ENCODE measurements around the gene EIF4EBP2.

EIF4EBP2 gene

DNA sequence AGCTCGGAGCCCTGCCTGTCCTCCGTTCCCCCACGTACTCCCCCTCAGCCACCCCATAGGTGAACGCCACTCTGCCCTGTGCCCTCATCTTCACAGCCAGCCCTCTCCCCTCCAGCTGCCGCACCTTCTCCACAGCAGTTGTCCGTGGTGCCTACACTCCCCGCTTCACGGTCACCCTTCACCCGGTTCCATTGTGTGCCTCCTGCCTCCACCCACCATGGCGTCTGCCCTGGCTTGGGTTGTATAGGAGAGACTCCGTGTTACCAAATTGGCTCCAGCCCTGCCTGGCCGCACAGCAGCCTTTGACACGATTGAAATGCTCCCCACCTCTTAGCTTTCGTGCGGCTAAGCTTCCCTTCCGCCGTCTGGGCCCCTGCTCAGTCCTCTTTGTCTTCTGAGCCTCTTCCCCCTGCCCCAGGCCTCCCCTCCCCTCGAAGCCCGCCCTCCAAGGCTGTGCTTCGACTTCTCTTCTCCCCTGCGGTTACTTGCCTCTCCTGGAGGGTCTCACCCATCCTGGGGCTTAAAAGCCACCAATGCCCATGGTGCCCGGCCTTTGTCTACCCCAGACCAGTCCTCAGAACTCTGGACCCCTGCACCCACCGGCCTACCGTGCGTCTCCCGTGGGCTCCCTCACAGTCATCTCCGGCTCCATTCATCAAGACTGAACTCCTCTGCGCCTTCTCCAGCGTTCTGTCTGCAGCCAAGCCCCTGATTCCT, 56.0 kb downstream of the EIF4EBP2 start:
- DNase-seq (ENCODE audit: low read depth) = no peak
- no peak overlapping the region for H3K4me3 ChIP-seq (ENCODE audit: low read depth, low read length)
- TF ChIP-seq, protein P1, sequence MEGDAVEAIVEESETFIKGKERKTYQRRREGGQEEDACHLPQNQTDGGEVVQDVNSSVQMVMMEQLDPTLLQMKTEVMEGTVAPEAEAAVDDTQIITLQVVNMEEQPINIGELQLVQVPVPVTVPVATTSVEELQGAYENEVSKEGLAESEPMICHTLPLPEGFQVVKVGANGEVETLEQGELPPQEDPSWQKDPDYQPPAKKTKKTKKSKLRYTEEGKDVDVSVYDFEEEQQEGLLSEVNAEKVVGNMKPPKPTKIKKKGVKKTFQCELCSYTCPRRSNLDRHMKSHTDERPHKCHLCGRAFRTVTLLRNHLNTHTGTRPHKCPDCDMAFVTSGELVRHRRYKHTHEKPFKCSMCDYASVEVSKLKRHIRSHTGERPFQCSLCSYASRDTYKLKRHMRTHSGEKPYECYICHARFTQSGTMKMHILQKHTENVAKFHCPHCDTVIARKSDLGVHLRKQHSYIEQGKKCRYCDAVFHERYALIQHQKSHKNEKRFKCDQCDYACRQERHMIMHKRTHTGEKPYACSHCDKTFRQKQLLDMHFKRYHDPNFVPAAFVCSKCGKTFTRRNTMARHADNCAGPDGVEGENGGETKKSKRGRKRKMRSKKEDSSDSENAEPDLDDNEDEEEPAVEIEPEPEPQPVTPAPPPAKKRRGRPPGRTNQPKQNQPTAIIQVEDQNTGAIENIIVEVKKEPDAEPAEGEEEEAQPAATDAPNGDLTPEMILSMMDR (IDR thresholded peaks at IDR 0.05; ENCODE audit: insufficient read depth, low read depth, low read length, missing control alignments) = no peak

DNA sequence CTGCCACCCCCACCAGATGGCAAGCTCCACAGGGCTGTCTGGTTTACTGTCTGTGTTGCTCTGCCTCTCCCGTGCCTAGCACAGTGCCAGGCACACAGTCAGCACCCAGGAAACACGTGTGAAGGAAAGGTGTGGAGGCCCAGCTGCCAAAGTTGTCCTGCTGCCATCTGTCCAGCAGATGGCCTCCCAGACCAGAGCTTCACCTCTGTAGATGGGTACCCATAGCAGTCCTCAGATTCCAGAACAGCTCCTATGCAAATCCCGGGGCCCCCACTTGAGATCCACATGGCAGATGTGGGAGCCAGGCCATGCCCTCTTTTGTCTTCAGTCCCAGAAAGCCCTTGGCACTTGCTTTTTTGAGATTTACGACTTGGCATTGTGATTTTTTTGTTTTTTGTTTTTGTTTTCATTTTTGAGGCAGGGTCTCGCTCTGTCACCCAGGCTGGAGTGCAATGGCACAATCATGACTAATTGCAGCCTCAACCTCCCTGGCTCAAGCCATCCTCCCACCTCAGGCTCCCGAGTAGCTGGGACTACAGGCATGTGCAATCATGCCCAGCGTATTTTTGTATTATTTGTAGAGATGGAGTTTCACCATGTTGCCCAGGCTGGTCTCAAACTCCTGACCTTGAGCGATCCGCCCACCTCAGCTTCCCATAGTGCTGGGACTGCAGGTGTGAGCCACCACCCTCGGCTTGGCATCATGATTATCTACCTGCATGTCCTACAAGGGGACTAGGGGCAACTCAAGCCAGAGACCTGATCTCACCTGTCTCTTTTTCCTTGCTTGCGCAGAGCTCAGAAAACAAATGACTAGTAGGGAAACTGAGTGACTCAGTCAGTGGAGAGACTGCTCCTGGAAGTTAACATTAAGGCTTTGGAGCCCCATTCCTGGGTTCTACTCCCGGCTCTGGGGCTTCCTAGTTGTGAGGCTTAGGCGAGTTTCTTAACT, 57.7 kb downstream of the EIF4EBP2 start:
- peak; percentile 73 for DNase-seq (ENCODE audit: low read depth)
- no peak overlapping the region for H3K4me3 ChIP-seq (ENCODE audit: low read depth, low read length)
- TF ChIP-seq, protein P1 (IDR thresholded peaks at IDR 0.05; ENCODE audit: insufficient read depth, low read depth, low read length, missing control alignments) = peak; percentile 96

DNA sequence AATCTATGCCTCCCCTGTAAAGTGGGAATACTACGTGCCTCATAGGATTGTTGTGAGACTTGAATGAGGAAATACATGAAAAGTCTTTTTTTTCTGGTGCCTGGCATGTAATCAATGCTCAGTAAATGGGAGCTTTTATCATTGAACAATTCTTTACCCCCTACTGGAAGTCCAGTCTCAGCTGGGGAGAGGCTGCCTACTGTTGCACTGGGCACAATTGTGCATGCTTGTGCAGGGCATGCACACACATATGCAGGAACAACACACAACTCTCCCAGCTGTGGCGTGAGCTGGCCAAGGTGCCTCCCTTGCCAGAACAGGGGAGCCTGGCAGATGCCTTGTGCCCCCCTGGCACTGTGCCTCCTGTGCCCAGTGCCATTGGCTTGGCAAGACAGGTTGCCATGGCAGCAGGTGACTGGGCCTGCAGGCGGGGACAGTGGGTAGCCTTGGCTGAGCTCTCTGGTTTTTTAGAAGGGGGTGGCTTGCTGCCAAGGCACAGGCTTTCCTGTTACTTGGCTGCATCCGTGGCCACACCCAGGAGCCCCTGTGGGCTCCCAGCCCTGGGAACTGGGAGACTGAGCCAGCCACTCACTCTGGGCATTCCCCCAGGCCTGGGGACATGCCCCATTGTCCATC, 58.5 kb downstream of the EIF4EBP2 start:
- TF ChIP-seq, protein P1 (IDR thresholded peaks at IDR 0.05; ENCODE audit: insufficient read depth, low read depth, low read length, missing control alignments) = no peak
- no peak for DNase-seq (ENCODE audit: low read depth)
- no peak overlapping the region for H3K4me3 ChIP-seq (ENCODE audit: low read depth, low read length)

DNA sequence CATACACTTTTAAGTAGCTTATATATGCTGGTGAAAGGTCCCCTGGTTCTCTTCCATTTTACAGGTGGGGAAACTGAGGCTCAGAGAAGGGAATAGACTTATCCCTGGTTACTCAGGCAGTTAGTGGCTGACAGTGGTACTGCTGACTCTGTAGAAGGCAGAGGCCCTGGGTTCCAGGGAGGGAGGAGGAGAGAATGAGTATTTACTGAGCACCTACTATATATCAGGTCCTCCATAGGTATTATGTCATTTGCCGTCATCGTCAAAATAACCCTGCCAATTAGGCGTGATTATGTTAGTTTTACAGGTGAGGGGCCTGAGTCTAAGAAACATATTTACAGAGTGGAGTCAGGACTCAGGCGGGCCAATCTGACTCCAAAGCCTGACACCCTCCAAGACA, 61.3 kb downstream of the EIF4EBP2 start:
- no peak for DNase-seq (ENCODE audit: low read depth)
- TF ChIP-seq, protein P1 (IDR thresholded peaks at IDR 0.05; ENCODE audit: insufficient read depth, low read depth, low read length, missing control alignments) = no peak
- H3K4me3 ChIP-seq (ENCODE audit: low read depth, low read length) = no peak overlapping the region

DNA sequence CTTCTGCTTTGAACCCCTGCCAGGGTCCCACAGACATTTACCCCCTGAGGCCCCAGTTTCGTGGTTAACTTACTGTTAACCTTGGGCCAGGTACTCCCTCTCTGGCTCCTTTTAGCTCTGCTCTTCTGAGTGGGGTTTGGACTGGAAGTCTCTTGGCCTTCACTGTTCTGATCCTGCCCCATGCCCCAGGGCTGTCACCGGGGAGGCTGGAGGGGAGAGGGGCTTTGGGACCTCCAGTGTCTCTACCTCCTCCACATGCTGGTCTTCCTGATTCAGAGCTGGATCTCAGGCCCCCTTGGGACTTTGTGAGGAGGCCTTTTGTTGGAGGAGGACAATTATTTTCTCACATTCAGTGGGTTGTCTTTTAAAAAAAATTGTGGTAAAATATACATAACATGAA, 61.9 kb downstream of the EIF4EBP2 start:
- no peak overlapping the region for H3K4me3 ChIP-seq (ENCODE audit: low read depth, low read length)
- no peak for DNase-seq (ENCODE audit: low read depth)
- TF ChIP-seq, protein P1 (IDR thresholded peaks at IDR 0.05; ENCODE audit: insufficient read depth, low read depth, low read length, missing control alignments) = no peak

DNA sequence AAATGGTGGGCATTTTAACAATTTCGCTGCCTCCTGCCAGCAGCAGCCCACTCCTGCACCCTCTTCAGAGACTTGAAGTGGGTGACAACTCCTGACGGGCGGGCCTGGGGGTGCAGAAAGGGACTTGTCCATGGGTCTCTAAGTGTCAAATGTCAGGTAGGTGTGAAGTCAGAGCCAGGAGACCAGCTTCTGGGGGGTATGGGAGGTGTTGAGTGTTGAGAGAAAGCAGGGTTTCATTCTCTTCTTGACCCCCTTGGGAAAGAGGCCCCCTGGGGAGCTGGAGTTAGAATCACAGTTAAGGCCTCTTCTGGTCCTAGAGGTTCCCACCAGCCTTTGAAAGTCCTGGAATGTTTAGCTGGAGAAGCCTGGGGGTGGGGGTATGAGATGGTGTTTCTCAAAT, 63.0 kb downstream of the EIF4EBP2 start:
- TF ChIP-seq, protein P1 (IDR thresholded peaks at IDR 0.05; ENCODE audit: insufficient read depth, low read depth, low read length, missing control alignments) = no peak
- DNase-seq (ENCODE audit: low read depth) = no peak
- no peak overlapping the region for H3K4me3 ChIP-seq (ENCODE audit: low read depth, low read length)

Measured in GM12865 (cell line).